ENCODE measurements around the gene PIP4K2C.
A peak's percentile ranks its signal among the peaks of the same experiment; 100 is the strongest.
"Not testable (repeated sequence)": the region's sequence is repeated elsewhere in the genome, so short reads cannot be mapped to it uniquely, and the experiment has no call there.

Gene PIP4K2C

GRCh38 chr12:57610554-57611107 is 19.6 kb downstream of the PIP4K2C start:
- DNase-seq = no peak

- DNase-seq = peak in 3 of 5 donors; percentile 26 to 41 (median 36)
Measured at GRCh38 chr12:57611108-57611826, 20.3 kb downstream of the PIP4K2C start, which contains the start of gene ARHGEF25. Gene ARHGEF25 (plus strand): TSS chr12:57611435. CDS start chr12:57611895, 460 bp downstream.

- no peak for DNase-seq
Measured at GRCh38 chr12:57611827-57612710, 21.1 kb downstream of the PIP4K2C start.

- DNase-seq = no peak
Measured at GRCh38 chr12:57612711-57613426, 21.9 kb downstream of the PIP4K2C start.

- no peak for DNase-seq
Measured at GRCh38 chr12:57613427-57614109, 22.6 kb downstream of the PIP4K2C start.

GRCh38 chr12:57614178-57614947 is 23.4 kb downstream of the PIP4K2C start:
- no peak for DNase-seq

GRCh38 chr12:57614948-57615500 is 24.0 kb downstream of the PIP4K2C start:
- no peak for DNase-seq

GRCh38 chr12:57615637-57616036 is 24.6 kb downstream of the PIP4K2C start:
- DNase-seq = no peak

GRCh38 chr12:57616383-57617101 is 25.6 kb downstream of the PIP4K2C start:
- no peak for DNase-seq

GRCh38 chr12:57617942-57618341 is 26.9 kb downstream of the PIP4K2C start:
- no peak for DNase-seq

- not testable (repeated sequence) for DNase-seq
Measured at GRCh38 chr12:57618431-57618830, 27.4 kb downstream of the PIP4K2C start.

GRCh38 chr12:57618966-57619433 is 28.0 kb downstream of the PIP4K2C start:
- DNase-seq = no peak

GRCh38 chr12:57619434-57620244 is 28.6 kb downstream of the PIP4K2C start:
- DNase-seq = peak in 1 of 5 donors; percentile 23

GRCh38 chr12:57620245-57620935 is 29.4 kb downstream of the PIP4K2C start:
- DNase-seq = no peak

- DNase-seq = no peak
Measured at GRCh38 chr12:57620936-57621496, 30.0 kb downstream of the PIP4K2C start.

GRCh38 chr12:57621497-57622292 is 30.7 kb downstream of the PIP4K2C start:
- peak in 4 of 5 donors; percentile 38 to 48 (median 42) for DNase-seq

Measured in T-helper 1 cell (primary cell).